GM12892 (cell line): ENCODE results near the gene KRR1.

Experiments
- POLR2A ChIP-seq: IDR thresholded peaks from 2 replicates; pipeline ENCODE4 v1.6.1; 2011; ENCODE audit warnings: low read depth, low read length, control low read depth
- TAF1 ChIP-seq: IDR thresholded peaks from 2 replicates; pipeline ENCODE4 v1.6.1; 2011; ENCODE audit warnings: low read depth, mild to moderate bottlenecking, control low read depth, low read length, borderline replicate concordance

- TF ChIP-seq POLR2A (no peak), TAF1 (no peak)
These were observed 13.9 kb upstream of the KRR1 start for GRCh38 chr12:75525263-75525662.
